NCI-H748 (cell line): ENCODE data around the gene ZDHHC11.

ENCODE experiments used
- DNase-seq: peaks from one replicate; lab custom pipeline; 2025; ENCODE audit not compliant: unreplicated experiment; lab: John Stamatoyannopoulos, UW

ZDHHC11 gene, protein sequence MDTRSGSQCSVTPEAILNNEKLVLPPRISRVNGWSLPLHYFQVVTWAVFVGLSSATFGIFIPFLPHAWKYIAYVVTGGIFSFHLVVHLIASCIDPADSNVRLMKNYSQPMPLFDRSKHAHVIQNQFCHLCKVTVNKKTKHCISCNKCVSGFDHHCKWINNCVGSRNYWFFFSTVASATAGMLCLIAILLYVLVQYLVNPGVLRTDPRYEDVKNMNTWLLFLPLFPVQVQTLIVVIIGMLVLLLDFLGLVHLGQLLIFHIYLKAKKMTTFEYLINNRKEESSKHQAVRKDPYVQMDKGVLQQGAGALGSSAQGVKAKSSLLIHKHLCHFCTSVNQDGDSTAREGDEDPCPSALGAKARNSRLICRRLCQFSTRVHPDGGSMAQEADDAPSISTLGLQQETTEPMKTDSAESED

DNA sequence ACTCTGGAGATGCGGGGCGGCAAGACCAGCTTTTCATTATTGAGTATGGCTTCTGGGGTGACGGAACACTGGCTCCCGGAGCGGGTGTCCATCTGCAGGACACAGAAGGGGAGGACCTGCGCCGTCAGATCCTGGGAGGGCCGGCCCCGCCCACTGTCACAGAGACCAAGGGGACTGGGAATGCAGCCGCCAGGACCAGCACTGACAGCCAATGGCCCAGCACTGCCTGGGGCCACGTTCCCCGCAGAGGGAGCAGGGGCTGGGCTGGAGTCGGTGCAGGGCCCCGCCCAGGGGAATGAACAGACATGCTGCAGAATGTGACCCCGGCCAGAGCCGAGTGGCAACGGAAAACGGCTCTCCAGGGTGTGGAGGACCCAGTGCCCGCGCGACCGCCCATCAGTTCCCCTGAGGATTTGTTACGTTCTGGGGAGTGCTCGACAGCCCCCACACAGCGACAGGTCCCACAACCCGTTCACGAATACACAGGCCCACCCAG, at the start of gene ZDHHC11:
ZDHHC11 (minus strand) TSS at position 476 of the 496 bp plus-strand sequence; CDS start at position 92, 384 bp downstream.
- no peak for DNase-seq

DNA sequence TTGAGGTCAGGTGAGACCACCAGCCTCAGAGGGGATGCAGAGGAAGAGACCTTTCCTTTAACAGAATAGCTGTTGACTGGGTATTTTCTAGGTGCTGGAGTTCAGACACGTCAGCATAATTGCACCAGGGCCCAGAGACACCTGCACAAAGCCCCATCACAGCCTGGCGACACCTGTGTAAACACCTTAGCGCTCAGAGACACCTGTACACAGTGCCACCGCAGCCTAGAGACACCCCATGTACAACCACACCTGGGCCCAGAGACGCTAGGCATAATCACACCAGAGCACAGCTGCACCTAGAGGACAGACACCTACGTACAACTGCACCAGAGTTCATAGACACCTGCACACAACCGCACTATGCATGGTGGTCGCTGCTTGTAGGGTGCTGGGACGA, 42.9 kb upstream of the ZDHHC11 start:
- peak; percentile 96 for DNase-seq

DNA sequence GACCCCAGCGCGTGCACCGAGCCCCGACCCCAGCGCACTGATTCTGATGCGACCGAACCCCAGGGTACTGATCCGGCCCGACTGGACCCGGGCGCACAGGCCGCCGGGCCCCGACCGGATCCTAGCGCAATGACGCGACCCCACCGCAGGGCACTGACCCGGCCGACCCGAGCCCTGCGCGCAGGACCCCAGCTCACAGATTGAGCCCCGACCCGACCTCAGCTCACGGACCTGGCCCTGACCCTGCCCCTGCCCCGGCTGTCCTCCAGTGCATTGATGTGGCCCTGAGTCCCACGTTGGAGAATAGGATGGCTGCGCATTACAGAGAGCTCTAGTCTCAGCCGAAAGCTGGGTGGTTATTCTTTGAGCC, 42.3 kb upstream of the ZDHHC11 start:
- DNase-seq, result peak; percentile 48

DNA sequence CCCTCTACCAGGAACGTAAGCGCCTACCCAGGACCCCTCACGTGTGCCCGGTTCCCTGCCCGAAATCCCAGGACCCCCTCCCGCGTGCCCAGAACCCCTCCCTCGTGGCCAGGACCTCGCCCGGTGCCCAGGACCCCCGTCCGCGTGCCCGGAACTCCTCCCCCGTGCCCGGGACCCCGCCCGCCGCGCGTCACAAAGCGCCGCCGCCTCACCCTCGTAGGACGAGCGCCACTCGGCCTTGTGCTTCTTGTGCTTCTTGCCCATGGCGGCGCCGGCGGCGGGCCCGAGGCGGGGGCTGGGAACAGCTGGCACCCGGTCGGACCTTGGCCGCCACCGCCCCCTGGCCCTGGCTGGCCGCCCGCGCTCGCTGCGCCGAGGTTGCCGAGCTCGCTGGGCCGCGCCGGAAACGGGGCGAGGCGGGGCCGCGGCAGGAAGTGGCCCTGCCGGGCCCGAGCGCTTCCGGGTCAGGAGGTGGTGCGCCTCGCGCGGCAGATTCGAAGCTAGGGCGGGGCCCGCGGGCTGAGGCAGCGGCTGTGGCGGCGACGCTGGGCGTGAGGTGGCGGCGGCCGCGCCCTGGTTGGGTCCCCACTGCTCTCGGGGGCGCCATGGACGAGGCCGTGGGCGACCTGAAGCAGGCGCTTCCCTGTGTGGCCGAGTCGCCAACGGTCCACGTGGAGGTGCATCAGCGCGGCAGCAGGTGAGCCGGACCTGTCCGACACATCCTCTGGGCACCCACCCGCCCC, 41.8 kb upstream of the ZDHHC11 start, which contains the start of the genes BRD9 and TRIP13:
BRD9 (minus strand) TSS at position 408 of the 743 bp plus-strand sequence; CDS start at position 264, 144 bp downstream.
TRIP13 (plus strand) TSS at position 491 of the 743 bp plus-strand sequence; CDS start at position 606, 115 bp downstream.
- peak; percentile 97 for DNase-seq

DNA sequence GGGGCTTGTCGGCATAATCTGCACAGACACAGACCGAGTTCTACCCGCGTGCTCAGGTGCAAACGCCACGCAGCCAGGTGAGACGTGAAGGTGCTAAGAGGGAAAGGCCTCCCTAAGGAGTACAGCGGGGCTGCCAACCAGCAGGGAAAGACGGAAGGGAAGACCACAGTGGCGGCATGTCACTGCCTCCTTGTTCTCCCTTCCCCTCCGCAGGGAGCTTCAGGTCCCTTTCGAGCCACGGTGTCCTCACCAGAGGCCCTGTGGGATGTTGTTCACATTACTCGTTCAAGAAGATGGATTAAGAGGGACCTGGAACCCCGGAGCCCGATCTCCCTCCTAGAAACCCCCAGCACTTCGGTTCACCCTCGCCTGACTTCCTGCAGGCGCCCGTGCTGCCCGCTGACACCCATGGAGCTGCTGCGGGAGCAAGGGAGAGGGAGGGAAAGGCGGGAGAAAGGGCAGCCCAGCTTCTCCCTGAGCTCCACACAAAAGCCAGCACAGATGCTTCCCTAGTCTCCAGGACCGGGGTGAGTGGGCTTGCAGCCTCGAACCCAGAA, 41.1 kb upstream of the ZDHHC11 start:
- peak; percentile 81 for DNase-seq

DNA sequence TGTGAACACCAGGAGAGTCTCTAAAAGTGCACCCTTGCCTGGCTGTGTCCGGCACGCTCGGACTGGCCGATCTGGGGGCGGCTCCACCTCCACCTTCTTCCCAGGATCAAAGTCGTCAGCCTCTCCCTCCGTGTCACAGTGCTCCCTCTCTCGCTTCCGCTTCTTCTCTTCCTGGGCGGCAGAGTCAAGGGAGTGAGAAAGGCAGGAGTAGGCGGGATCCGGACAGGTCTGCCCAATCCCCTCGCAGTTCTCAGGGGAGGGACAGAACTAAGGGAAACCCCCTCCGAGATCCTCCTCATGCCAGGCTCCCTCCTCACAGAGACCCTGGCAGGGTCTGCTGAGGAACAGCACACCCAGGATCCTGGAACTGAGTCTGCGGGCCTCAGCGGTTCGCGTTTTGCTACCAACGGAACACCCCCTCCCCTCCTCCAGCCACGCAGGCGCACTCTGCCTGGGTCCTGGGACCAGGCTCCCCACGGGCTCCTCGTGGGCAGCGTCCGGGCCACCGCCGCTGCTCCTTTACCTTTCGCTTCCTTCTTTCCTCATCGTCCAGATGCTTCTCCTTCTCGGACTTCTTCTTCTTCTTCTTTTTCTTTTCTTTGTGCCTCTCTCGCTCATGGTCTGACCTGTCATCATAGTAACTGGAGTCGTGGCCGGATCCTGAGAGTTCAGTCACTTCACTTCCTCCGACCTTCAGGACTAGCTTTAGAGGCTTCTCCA, 40.5 kb upstream of the ZDHHC11 start:
- no peak for DNase-seq

DNA sequence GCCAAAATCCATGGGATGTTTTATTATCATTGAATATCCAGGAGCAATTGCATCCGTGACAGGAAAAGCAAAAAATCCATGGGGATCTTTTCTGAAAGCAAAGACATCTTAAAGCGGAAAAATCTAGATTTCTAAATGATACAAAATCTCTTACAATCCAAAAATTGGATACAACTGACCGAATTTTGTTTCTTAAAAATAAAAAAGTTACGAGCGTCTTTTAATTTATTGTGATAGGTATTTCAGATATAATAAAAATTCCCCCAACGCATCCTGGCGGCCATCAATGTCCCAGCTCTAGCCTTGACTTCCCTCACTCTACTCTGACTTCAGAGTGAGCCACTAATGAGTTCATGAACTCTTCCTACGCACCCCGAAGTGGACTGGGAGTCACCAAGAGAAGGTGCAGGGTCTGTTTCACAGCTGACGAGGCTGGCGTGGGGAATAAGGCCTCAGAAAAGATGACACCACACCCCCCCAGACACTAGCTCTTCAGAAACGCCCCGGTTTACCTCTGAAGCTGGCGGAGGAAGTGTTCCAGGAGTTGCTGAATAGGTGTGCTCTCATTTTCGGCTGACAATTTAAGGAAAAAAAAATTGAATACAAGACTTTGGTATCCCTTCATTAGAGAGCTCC, 38.4 kb upstream of the ZDHHC11 start:
- no peak for DNase-seq

DNA sequence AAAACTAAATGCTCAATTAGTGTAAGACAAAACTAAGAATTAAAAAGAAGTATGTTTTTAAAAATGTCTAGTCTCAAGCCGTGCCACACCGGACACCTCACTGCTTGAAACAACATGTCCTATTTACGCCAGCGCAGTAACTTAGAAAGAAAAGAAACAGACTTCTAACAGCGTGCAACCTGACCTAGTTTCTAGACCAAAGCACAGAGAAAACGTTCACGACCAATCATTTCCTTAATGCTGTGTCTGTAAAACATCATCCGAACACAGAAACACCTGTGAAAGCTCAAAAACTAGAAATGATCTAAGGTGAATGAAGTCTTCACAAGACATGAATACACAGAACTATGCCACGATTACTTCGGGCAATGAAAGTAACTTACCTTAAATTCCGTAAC, 37.9 kb upstream of the ZDHHC11 start:
- no peak for DNase-seq

DNA sequence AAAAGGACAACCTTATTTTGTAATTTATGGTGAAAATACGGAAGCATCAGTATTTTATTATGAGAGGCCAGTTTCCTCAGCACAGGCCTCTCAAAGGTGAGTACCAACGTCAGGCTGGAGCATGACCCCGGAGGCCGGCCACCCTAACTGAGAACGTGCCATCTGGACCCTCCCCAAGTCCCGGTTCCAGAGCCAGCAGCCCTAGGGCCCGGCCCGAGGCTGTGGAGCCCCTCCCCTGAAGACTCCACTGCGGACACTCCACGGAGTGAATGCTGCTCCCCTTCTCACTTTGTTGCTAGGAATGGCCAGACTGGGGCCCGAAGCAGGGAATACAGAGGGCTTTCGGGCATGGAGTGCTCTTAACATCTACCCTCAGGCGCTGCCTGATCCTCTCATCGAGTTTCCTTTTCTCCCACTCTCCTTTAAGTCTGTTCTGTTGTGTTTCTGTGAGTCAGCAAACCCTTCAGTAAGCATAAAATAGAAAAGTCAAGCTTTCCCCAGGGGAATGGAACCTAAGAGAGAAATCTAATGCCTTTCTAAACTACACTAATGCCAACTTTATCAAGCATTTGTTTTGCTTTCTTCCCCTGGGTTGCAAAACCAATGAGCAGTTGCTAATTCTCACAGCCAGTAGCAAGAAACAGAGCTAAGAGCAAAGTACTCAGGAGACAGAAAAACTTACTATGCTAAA, 37.3 kb upstream of the ZDHHC11 start:
- no peak for DNase-seq

DNA sequence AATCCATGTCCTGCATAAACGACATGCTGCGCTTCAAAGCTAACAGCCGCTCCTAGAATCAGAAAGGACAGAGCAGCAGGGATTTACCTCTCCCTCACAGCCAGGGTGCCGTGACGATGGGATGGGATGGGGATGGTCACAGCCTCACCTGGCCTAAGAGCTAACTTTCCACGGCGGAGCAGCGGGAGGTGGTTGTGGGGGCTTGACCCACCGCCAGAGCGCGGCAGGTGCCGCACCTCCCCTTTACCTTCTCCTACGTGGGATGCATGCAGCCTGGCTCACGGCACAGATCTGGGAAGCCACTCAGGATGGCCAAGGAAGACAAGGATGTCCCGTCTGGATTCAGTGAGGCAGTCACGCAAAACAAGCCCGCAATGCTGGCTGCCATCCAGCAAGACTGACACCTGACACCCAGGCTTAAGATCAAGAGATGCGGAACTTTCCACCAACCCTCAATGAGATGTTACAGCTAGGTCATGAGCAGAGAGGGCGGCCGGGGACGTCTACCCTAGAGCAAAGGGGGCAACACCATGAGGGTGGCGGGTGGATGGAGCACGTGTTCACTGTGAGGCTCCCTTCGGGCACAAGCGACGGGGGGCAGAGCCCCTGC, 36.0 kb upstream of the ZDHHC11 start:
- DNase-seq, result no peak

DNA sequence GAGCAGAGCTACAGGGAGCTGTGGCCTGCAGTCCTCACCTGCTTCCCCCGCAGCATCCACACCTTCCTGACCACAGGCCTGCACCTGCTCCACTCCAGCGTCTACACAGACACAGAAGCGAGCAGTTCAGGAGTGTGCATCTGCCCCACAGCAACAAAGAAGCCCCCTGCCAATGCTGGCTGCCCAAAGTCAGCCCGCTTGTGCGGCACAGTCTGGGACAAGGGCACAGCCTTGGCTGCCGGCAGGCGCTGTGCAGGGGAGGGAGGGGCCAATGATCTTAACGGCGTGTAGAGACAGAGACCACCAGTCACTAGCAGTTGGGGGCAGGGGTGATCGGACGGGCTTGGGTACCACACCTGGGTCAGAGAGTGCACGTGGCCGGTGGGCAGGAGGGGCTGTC, 35.2 kb upstream of the ZDHHC11 start:
- no peak for DNase-seq

DNA sequence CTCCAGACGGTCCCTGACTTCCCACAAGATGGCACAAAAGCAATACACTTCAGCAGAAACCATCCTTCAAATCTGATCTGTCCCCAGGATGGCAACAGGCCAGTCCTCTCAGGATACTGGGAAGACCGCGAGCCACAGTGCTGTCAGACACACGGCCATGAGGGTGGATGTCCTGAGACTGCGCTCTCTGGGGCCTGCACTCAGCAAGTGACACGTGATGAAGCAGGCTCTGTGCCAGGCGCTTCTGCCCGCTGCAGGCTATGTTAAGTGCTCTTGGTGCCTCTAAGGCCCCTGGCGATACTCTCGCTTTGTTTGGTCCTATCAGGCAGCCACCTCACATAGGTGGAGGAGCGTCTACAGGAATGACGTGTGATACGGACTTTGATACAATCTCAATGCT, 34.7 kb upstream of the ZDHHC11 start:
- no peak for DNase-seq

DNA sequence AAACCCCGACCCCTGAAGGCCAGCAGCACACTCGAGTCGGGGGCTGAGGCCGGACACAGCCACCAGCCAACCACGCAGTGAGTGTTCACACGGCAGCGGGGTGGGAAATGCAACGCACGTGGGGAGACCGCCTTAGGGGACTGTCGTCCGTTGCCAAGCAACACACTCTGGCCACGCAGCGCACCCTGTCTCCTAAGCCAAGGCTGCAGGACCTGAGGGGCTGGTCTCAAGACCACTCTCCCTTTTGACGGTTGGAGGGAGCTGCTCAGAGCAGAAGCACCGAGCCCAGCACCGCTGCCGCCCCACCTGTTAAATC, 34.3 kb upstream of the ZDHHC11 start:
- no peak for DNase-seq

DNA sequence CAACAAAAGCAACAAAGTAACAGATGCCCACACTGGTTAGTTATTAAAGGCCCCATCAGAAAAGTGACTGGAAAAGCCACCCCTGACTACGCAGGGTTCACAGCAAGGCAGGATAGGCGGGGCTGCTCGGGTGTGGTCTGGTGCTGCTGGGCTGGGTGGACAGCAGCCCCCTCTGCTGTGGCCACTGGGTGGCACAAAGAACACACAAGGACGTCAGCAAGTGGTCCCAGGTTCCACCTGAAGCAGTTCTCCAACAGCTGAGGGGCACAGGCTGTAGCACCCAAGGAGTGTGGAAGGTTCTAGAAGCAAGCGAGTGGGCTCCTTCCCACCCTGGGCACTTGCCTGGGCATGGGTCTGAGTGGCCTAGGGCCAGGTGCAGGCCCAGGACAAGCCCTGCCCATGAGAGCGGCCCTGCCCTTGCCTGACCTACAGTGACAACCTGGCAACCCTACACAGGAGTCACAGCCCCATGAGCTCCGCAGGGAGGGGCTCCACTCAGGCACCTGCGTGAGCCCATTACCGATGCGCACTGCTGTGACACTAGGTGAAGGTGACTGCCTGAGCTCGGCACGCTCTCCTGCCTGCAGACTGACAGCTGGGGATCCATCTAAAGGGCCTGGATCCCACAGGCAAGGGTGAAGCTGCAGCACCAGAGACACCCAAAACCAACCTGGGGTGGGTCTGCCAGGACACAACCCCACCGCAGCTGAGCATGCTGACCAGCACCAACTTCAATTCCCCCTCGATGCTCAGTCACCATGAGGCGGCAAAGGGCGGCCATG, 33.8 kb upstream of the ZDHHC11 start:
- DNase-seq, result no peak

DNA sequence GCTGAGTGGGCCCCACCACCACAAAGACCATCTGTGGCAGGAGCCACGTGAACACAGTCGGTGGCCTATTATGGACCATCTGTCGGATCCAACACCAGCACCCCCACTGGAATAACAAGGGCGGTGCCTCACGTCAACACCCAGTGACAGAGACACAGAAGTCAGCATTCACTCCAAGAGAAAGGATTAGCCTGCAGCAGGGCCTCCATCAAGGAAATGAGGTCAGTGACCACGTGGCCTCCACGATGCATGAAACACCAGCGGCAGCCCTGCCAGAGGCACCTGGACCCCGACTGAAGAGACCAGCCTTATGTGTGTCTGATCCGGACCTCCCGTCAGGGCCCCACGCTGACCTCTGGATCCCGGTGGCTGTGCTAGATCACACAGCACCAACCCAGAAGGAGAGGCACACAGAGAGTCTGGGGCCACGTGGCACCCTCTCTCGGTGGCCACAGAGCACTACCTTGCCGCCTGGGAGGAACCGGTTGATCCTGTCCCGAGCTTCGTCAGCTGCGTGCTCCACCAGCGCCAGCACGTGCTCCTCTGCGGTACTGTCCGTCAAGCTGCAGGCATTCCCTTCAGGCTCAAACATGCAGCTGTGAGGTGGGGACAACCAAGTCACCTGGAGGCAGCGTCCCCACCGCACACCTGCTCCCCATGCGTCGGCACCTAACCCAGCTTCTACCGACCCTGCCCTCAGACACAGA, 32.8 kb upstream of the ZDHHC11 start:
- DNase-seq, result no peak

DNA sequence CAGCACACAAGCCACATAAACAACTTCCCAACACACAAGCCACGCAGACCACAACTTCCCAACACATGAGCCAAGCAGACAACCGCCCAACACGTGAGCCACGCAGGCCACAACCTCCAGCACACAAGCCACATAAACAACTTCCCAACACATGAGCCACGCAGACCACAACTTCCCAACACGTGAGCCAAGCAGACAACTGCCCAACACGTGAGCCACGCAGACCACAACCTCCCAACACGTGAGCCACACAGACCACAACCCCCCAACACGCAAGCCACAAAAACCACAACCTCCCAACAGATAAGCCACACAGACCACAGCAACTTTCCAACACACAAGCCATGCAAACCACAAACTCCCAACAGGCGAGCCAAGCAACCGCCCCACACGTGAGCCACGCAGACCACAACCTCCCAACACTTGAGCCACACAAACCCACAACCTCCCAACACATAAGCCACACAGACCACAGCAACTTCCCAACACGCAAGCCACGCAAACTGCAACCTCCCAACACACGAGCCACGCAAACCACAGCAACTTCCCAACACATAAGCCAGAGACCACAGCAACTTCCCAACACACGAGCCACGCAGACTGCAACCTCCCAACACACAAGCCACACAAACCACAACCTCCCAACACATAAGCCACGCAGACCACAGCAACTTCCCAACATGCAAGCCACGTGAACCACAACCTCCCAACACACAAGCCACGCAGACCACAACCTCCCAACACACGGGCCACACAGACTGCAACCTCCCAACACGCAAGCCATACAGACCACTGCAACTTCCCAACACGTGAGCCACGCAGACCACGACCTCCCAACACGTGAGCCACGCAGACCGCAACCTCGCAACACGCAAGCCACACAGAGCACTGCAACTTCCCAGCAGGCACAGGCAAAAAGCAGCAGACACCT, 31.7 kb upstream of the ZDHHC11 start:
- DNase-seq, result no peak

DNA sequence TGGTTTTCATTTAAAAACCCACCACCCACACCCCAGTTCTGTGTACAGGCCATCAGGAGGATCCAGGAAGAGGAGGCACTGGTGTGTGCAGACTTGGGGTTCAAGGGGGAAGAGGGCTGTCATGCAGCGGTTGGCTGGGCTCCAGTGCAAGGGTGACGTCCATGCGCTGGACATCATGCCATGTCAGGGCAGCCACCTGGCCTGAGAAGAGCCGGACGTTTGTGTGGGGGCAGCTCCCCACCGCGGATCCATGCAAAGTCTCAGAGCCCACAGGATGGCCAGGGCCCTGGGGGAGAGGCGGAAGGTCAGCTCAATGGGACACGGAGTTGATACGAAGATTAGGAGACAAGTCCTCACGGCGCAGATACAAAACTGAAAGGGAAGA, 30.8 kb upstream of the ZDHHC11 start:
- no peak for DNase-seq
